GM12892 (cell line): ENCODE results near the gene TSHZ1.

Source experiments
- POLR2A ChIP-seq: IDR thresholded peaks from 2 replicates; pipeline ENCODE4 v1.6.1; 2011; ENCODE audit warnings: low read depth, low read length, control low read depth
- POLR2AphosphoS5 ChIP-seq: IDR thresholded peaks from 2 replicates; pipeline ENCODE4 v1.6.1; 2011; ENCODE audit warnings: low read depth, low read length, control low read depth
- TAF1 ChIP-seq: IDR thresholded peaks from 2 replicates; pipeline ENCODE4 v1.6.1; 2011; ENCODE audit warnings: low read depth, mild to moderate bottlenecking, control low read depth, low read length, borderline replicate concordance

GRCh38 chr18:75163736-75164135, 46.9 kb upstream of the TSHZ1 start:
- no peak for TF ChIP-seq TAF1
- no peak for TF ChIP-seq POLR2A
- TF ChIP-seq POLR2AphosphoS5 = no peak
